Measurements from ENCODE around the gene CHST13. TPM values are rescaled to one million over a fixed set of nuclear protein-coding genes. Genes with fewer than 3 reads are reported as not detected.

Gene CHST13
- total RNA-seq, 1 experiment from 2014 or later, result not detected

- H3K9me2 ChIP-seq (replicated peaks; ENCODE audit: low read length), result no peaks in the 10 kb centered on the region
- no peak overlapping the region for H3K4me2 ChIP-seq (ENCODE audit: low read length)
- H3K9ac ChIP-seq (ENCODE audit: low read length), result no peak overlapping the region
- intact Hi-C loops (cut with micrococcal nuclease), result no loop called here
- H3K4me3 ChIP-seq (ENCODE audit: low read length), result no peak overlapping the region
- ChIA-PET CTCF (no interaction called here), POLR2A (ENCODE audit: unreplicated experiment) (no interaction called here)
- no peaks in the 10 kb centered on the region for H4K20me1 ChIP-seq (ENCODE audit: low read length)
- H3K9me3 ChIP-seq (ENCODE audit: low read length), result no peaks in the 10 kb centered on the region
- ATAC-seq, result no peak
- no peaks in the 10 kb centered on the region for H3K79me2 ChIP-seq (ENCODE audit: low read length)
- no peak overlapping the region for H3K27ac ChIP-seq (ENCODE audit: low read length)
- BruUV-seq (replicated peaks), result no TSS peak
- no peak for DNase-seq
- peaks cover 14% of the 10 kb centered on the region for H3K4me1 ChIP-seq (ENCODE audit: insufficient read depth, low read length)
- no peak overlapping the region for H2AFZ ChIP-seq (ENCODE audit: low read length)
- no peak for TF ChIP-seq EZH2phosphoT487 (IDR thresholded peaks at IDR 0.05; ENCODE audit: borderline replicate concordance, low read length)
- H3F3A ChIP-seq (ENCODE audit: low read length, unreplicated experiment), result no peaks in the 10 kb centered on the region
- H3K27me3 ChIP-seq (ENCODE audit: low read length), result 0 out of 2 replicates have a peak, but pooled peaks cover 10% of the 10 kb centered on the region
- H3K36me3 ChIP-seq (ENCODE audit: low read depth, low read length), result no peaks in the 10 kb centered on the region
These were observed 20.8 kb downstream of the CHST13 start for GRCh38 chr3:126544596-126545281.

- intact Hi-C loops (cut with micrococcal nuclease), result no loop called here
- no peak overlapping the region for H3K4me3 ChIP-seq (ENCODE audit: low read length)
- TF ChIP-seq EZH2 (IDR thresholded peaks at IDR 0.05; ENCODE audit: low read length, unreplicated experiment), result no peak
- no peak for TF ChIP-seq EZH2phosphoT487 (IDR thresholded peaks at IDR 0.05; ENCODE audit: borderline replicate concordance, low read length)
- no peak for TF ChIP-seq CTCF (conservative IDR thresholded peaks at IDR 0.05; ENCODE audit: low read depth, low read length)
- no peak overlapping the region for H3K9ac ChIP-seq (ENCODE audit: low read length)
- ChIA-PET CTCF (no interaction called here), POLR2A (ENCODE audit: unreplicated experiment) (no interaction called here)
- peaks cover 9% of the 10 kb centered on the region for H3K4me1 ChIP-seq (ENCODE audit: insufficient read depth, low read length)
- DNase-seq, result no peak
- BruUV-seq (replicated peaks), result no TSS peak
- no peaks in the 10 kb centered on the region for H3K9me2 ChIP-seq (replicated peaks; ENCODE audit: low read length)
- H3K27ac ChIP-seq (ENCODE audit: low read length), result no peak overlapping the region
- no peaks in the 10 kb centered on the region for H4K20me1 ChIP-seq (ENCODE audit: low read length)
- no peaks in the 10 kb centered on the region for H3F3A ChIP-seq (ENCODE audit: low read length, unreplicated experiment)
- H2AFZ ChIP-seq (ENCODE audit: low read length), result no peak overlapping the region
- H3K79me2 ChIP-seq (ENCODE audit: low read length), result no peaks in the 10 kb centered on the region
- ATAC-seq, result no peak
- H3K9me3 ChIP-seq (ENCODE audit: low read length), result no peaks in the 10 kb centered on the region
- H3K36me3 ChIP-seq (ENCODE audit: low read depth, low read length), result no peaks in the 10 kb centered on the region
- no peak overlapping the region for H3K4me2 ChIP-seq (ENCODE audit: low read length)
- 0 out of 2 replicates have a peak, but pooled peaks cover 10% of the 10 kb centered on the region for H3K27me3 ChIP-seq (ENCODE audit: low read length)
These were observed 21.6 kb downstream of the CHST13 start for GRCh38 chr3:126545544-126545943.

- Histone ChIP-seq H3K36me3 (ENCODE audit: low read depth, low read length) (no peaks in the 10 kb centered on the region), H3K9me3 (ENCODE audit: low read length) (no peaks in the 10 kb centered on the region), H3K9me2 (replicated peaks; ENCODE audit: low read length) (no peaks in the 10 kb centered on the region), H3F3A (ENCODE audit: low read length, unreplicated experiment) (no peaks in the 10 kb centered on the region), H3K27ac (ENCODE audit: low read length) (no peak overlapping the region), H3K79me2 (ENCODE audit: low read length) (no peaks in the 10 kb centered on the region), H2AFZ (ENCODE audit: low read length) (no peak overlapping the region), H3K4me1 (ENCODE audit: insufficient read depth, low read length) (peaks cover 4% of the 10 kb centered on the region), H3K9ac (ENCODE audit: low read length) (no peak overlapping the region), H3K27me3 (ENCODE audit: low read length) (0 out of 2 replicates have a peak, but pooled peaks cover 10% of the 10 kb centered on the region), H3K4me2 (ENCODE audit: low read length) (no peak overlapping the region), H4K20me1 (ENCODE audit: low read length) (no peaks in the 10 kb centered on the region), H3K4me3 (ENCODE audit: low read length) (no peak overlapping the region)
- ATAC-seq (no peak), DNase-seq (no peak)
- BruUV-seq (replicated peaks), result no TSS peak
- intact Hi-C loops (cut with micrococcal nuclease), result no loop called here
- ChIA-PET CTCF (no interaction called here), POLR2A (ENCODE audit: unreplicated experiment) (no interaction called here)
- TF ChIP-seq EZH2phosphoT487 (IDR thresholded peaks at IDR 0.05; ENCODE audit: borderline replicate concordance, low read length), result no peak
- no peak for TF ChIP-seq CTCF (conservative IDR thresholded peaks at IDR 0.05; ENCODE audit: low read depth, low read length)
- TF ChIP-seq EZH2 (IDR thresholded peaks at IDR 0.05; ENCODE audit: low read length, unreplicated experiment), result no peak
These were observed 22.1 kb downstream of the CHST13 start for GRCh38 chr3:126546013-126546412.
